Psoas muscle (tissue), 8 donors: Measurements from ENCODE around the gene NFATC1. TPM values are rescaled to one million over a fixed set of nuclear protein-coding genes. Genes with fewer than 3 reads are reported as not detected.

ENCODE experiments used
- ATAC-seq, 4 donors: fragments of 200-7000 bp; cut with Tn5 transposase; one replicate each; pipeline ENCODE4 v1.9.1; 2020; ENCODE audit warnings: moderate library complexity in 3 of 4, mild to moderate bottlenecking in 2 of 4
- DNase-seq, 2 donors: peaks; one replicate each; pipeline ENCODE4 v3.0.0-alpha.2; 2020
- H3K27ac ChIP-seq: fragments of 200-600 bp; one replicate; pipeline ENCODE4 v1.8.0; 2022
- H3K27me3 ChIP-seq, 3 donors: fragments of 200-600 bp in 1 of 3; one replicate each; pipeline versions ENCODE4 v1.6.1 to v1.8.0; 2013 to 2022; ENCODE audit warnings: low read length in 2 of 3, mild to moderate bottlenecking in 2 of 3, moderate library complexity in 1 of 3; ENCODE audit not compliant: insufficient read depth in 3 of 3
- H3K36me3 ChIP-seq, 2 donors: fragments of 200-600 bp in 1 of 2; one replicate each; pipeline versions ENCODE4 v1.6.1 to v1.8.0; 2013 to 2022; ENCODE audit warnings: low read depth in 1 of 2, mild to moderate bottlenecking in 1 of 2, moderate library complexity in 1 of 2; ENCODE audit not compliant: insufficient read depth in 1 of 2
- H3K4me1 ChIP-seq: fragments of 200-600 bp; one replicate; pipeline ENCODE4 v1.8.0; 2022
- H3K4me3 ChIP-seq: fragments of 200-600 bp; one replicate; pipeline ENCODE4 v1.8.0; 2022; ENCODE audit warnings: mild to moderate bottlenecking
- H3K9me3 ChIP-seq: fragments of 200-600 bp; one replicate; pipeline ENCODE4 v1.8.0; 2022
- WGBS, 3 donors: extraction: QIAGEN DNeasy Blood & Tissue Kit; methylation state at CpG; one replicate each; pipeline versions ENCODE4 v1.1.6 to v1.1.7; 2013; 5-methylcytosine and 5-hydroxymethylcytosine counted together
- intact Hi-C, 2 donors: fragments of 100-400 bp; cut with DNase I; formaldehyde crosslinking; loops; one replicate each; pipeline versions ENCODE4 v1.11.0 to v1.14.2; 2022
- polyA plus RNA-seq, 3 donors: library from polyadenylated mRNA; stranded (reverse); fragments of 200-250 nt; gene quantifications; one replicate each; pipeline ENCODE4 v1.2.3, GENCODE V29; 2013
- total RNA-seq, 4 donors: library from RNA; stranded (reverse); fragmentation: NEBNext Ultra II Directional in 2 of 4; extraction: Animal tissue kit (Norgen Biotek cat#: 25700) in 2 of 4; gene quantifications; one replicate each; pipeline versions ENCODE4 v1.2.1 to v1.2.4, GENCODE V29; 2021 to 2023
- TF ChIP-seq, protein P1 (sequence below): fragments of 200-600 bp; IDR thresholded peaks from one replicate; pipeline ENCODE4 v1.8.0; 2022; ENCODE audit warnings: antibody characterized with exemption
- donor health status: healthy with polysubstance abuse.
- donor health status: DM: no; HTN: no; CAD: no; lungs with moderate emphysema.
- donor health status: Bipolar disorder and iron deficiency.
- donor health status: healthy.
- donor health status: DM: yes; HTN: yes; CAD: no.
- donor health status: DM: no; HTN: no; CAD: no.
- donor health status: DM: no; HTN: no; CAD: no.
- donor health status: DM: yes; HTN: yes; CAD: no.

Gene NFATC1
- total and polyA plus RNA-seq, 7 donors = 3.0 to 28.7 (median 21.0) TPM

DNA sequence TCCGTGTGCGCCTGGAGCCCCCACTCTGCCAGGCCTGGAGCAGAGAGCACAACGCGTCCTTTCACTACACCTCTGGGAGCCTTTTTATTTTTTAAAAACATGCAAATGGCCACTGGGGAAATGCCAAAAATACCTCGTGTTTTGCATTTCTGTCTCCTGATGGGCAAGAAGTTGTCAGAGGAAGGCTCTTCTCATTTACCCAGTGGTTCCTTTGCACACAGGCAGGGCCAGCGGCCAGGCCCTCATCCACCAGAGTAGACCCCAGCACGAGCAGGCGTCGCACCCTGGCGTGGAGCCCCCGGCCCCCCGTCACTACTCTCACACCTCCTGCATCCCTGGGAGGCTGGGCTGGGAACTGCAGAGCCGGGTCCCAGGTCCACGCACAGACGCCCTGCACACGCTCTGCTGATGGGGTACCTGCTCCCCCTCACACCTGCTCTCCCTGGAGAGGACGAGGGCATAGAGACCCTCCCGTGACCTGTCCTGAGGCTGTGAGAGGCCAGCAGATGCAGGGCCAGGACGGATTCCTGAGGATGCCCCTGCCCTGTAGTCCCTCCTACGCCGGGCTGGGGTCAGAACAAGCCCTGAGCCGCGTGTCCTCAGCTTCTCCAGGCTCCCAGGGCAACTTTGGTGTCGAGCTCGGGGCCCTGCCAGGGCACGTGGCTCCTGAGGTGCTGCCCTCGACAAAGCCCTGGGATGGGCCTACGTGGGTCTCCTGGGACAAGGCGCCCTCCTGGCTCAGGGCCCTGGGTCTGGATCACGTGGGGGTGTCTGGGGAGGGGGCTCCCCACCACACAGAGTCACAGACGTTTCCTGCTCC lies 65.0 kb downstream of the NFATC1 start:
- peaks cover 4% of the 10 kb centered on the region for H3K4me1 ChIP-seq
- DNase-seq = no peak
- H3K27ac ChIP-seq = peak overlapping the region; percentile 76
- no peak overlapping the region for H3K4me3 ChIP-seq
- intact Hi-C loops = no loop called here
- H3K9me3 ChIP-seq = no peaks in the 10 kb centered on the region
- ATAC-seq = no peak
- 83 to 86% (median 83%) methylated on average over 31 of the region's 31 CpGs for WGBS, 3 donors
- H3K27me3 ChIP-seq = no peaks in the 10 kb centered on the region
- TF ChIP-seq, protein P1, sequence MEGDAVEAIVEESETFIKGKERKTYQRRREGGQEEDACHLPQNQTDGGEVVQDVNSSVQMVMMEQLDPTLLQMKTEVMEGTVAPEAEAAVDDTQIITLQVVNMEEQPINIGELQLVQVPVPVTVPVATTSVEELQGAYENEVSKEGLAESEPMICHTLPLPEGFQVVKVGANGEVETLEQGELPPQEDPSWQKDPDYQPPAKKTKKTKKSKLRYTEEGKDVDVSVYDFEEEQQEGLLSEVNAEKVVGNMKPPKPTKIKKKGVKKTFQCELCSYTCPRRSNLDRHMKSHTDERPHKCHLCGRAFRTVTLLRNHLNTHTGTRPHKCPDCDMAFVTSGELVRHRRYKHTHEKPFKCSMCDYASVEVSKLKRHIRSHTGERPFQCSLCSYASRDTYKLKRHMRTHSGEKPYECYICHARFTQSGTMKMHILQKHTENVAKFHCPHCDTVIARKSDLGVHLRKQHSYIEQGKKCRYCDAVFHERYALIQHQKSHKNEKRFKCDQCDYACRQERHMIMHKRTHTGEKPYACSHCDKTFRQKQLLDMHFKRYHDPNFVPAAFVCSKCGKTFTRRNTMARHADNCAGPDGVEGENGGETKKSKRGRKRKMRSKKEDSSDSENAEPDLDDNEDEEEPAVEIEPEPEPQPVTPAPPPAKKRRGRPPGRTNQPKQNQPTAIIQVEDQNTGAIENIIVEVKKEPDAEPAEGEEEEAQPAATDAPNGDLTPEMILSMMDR = no peak
- peaks cover 0 to 52% of the 10 kb centered on the region in 2 donors for H3K36me3 ChIP-seq

DNA sequence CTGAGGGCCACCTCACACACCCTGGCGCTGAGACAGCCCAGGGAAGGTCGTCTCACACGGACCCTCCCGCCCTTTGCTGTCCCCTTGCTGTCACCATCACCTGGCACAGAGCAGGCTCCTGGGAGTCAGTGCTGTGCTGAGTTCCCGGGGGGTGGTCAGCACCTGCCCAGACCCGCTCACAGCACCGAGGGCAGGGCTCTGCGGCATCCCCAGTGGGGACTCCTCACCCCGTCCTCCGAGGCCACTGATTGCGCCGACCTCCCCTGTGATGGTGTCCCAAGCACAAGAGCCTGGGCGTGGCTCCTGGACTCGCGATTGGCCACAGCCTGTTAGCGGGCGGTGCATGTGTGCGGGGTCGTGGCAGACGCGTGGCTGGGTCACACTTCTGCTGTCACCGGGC lies 65.9 kb downstream of the NFATC1 start:
- H3K27ac ChIP-seq = no peak overlapping the region
- intact Hi-C loops = no loop called here
- no peak for DNase-seq
- no peaks in the 10 kb centered on the region for H3K9me3 ChIP-seq
- 85 to 88% (median 88%) methylated on average over 21 to 22 of the region's 22 CpGs for WGBS, 3 donors
- ATAC-seq = peak in 2 of 4 donors; percentile 32 to 35
- H3K36me3 ChIP-seq = peaks cover 0 to 46% of the 10 kb centered on the region in 2 donors
- TF ChIP-seq, protein P1 = no peak
- H3K4me1 ChIP-seq = peaks cover 4% of the 10 kb centered on the region
- H3K4me3 ChIP-seq = no peak overlapping the region
- H3K27me3 ChIP-seq = no peaks in the 10 kb centered on the region

GRCh38 chr18:79463424-79463960 lies 67.8 kb downstream of the NFATC1 start:
- ATAC-seq (no peak), DNase-seq (no peak)
- peaks cover 0 to 57% of the 10 kb centered on the region in 2 donors for H3K36me3 ChIP-seq
- H3K27ac ChIP-seq = no peak overlapping the region
- 85 to 90% (median 88%) methylated on average over 24 to 25 of the region's 25 CpGs for WGBS, 3 donors
- intact Hi-C loops = no loop called here
- H3K9me3 ChIP-seq = no peaks in the 10 kb centered on the region
- TF ChIP-seq, protein P1 = no peak
- H3K4me1 ChIP-seq = peaks cover 4% of the 10 kb centered on the region
- H3K27me3 ChIP-seq = no peaks in the 10 kb centered on the region
- no peak overlapping the region for H3K4me3 ChIP-seq

GRCh38 chr18:79465392-79465991 lies 69.8 kb downstream of the NFATC1 start:
- H3K36me3 ChIP-seq = peaks cover 0 to 71% of the 10 kb centered on the region in 2 donors
- peaks cover 4% of the 10 kb centered on the region for H3K4me1 ChIP-seq
- no peaks in the 10 kb centered on the region for H3K27me3 ChIP-seq
- DNase-seq = no peak
- intact Hi-C loops = no loop called here
- H3K4me3 ChIP-seq = no peak overlapping the region
- ATAC-seq = peak in 2 of 4 donors; percentile 31 to 79
- peak overlapping the region; percentile 36 for H3K27ac ChIP-seq
- WGBS, 3 donors = 42 to 59% (median 48%) methylated on average over 25 to 26 of the region's 26 CpGs
- TF ChIP-seq, protein P1 = no peak
- H3K9me3 ChIP-seq = no peaks in the 10 kb centered on the region
